PFSK-1 (cell line): Measurements from ENCODE around the gene NINJ2.
A peak's percentile ranks its signal among the peaks of the same experiment; 100 is the strongest.

Experiments used
- FOXP2 ChIP-seq: optimal IDR thresholded peaks from 2 replicates; pipeline ENCODE3; 2011; ENCODE audit warnings: borderline replicate concordance, control low read depth, inconsistent platforms; ENCODE audit not compliant: insufficient read depth; ENCODE audit errors: extremely low read length, extremely low read depth
- POLR2AphosphoS5 ChIP-seq: IDR thresholded peaks from 2 replicates; pipeline ENCODE4 v1.6.1; 2012; ENCODE audit warnings: low read depth, mild to moderate bottlenecking, control low read depth, low read length, moderate library complexity
- SIN3A ChIP-seq: IDR thresholded peaks from 2 replicates; pipeline ENCODE4 v1.6.1; 2012; ENCODE audit warnings: mild to moderate bottlenecking, low read length, moderate library complexity, borderline replicate concordance; ENCODE audit not compliant: insufficient read depth
- TAF1 ChIP-seq: IDR thresholded peaks from 2 replicates; pipeline ENCODE4 v1.6.1; 2012; ENCODE audit warnings: low read length, control low read depth, borderline replicate concordance; ENCODE audit not compliant: insufficient read depth
- TF ChIP-seq, protein P1 (sequence below), 2 experiments: IDR thresholded peaks; 2 replicates each; pipeline versions ENCODE4 v1.6.1 to v1.8.0; 2011 to 2012; ENCODE audit warnings: low read depth in 2 of 2, low read length in 2 of 2, control low read depth in 1 of 2, inconsistent platforms in 1 of 2, mild to moderate bottlenecking in 1 of 2, moderate library complexity in 1 of 2; ENCODE audit not compliant: insufficient read depth in 1 of 2

NINJ2 gene

DNA sequence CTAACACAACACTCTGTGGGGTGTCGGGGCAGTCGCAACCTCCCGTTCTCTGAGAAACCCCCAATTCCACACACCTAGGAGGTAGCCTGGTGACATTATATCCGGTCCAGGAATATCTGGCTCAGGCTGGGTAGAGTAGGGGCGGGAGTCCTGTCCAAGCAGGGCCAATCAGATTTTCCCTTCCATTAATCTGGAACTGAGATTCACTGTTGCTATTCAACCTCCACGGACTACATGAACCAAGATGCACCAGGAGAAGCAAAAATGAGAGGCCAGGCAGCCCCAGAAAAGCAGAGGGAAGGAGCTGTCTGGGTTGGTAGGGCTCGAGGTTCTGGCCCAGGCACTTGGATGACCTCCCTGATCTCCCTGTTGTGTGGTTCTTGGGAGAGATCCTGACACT is 51.0 kb downstream of the NINJ2 start:
- TF ChIP-seq TAF1 (no peak), SIN3A (no peak), POLR2AphosphoS5 (no peak), FOXP2 (no peak)
- TF ChIP-seq, protein P1, sequence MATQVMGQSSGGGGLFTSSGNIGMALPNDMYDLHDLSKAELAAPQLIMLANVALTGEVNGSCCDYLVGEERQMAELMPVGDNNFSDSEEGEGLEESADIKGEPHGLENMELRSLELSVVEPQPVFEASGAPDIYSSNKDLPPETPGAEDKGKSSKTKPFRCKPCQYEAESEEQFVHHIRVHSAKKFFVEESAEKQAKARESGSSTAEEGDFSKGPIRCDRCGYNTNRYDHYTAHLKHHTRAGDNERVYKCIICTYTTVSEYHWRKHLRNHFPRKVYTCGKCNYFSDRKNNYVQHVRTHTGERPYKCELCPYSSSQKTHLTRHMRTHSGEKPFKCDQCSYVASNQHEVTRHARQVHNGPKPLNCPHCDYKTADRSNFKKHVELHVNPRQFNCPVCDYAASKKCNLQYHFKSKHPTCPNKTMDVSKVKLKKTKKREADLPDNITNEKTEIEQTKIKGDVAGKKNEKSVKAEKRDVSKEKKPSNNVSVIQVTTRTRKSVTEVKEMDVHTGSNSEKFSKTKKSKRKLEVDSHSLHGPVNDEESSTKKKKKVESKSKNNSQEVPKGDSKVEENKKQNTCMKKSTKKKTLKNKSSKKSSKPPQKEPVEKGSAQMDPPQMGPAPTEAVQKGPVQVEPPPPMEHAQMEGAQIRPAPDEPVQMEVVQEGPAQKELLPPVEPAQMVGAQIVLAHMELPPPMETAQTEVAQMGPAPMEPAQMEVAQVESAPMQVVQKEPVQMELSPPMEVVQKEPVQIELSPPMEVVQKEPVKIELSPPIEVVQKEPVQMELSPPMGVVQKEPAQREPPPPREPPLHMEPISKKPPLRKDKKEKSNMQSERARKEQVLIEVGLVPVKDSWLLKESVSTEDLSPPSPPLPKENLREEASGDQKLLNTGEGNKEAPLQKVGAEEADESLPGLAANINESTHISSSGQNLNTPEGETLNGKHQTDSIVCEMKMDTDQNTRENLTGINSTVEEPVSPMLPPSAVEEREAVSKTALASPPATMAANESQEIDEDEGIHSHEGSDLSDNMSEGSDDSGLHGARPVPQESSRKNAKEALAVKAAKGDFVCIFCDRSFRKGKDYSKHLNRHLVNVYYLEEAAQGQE (IDR thresholded peaks at IDR 0.05; ENCODE audit: insufficient read depth in 1 of 2, low read depth in 2 of 2, low read length in 2 of 2): no peak

DNA sequence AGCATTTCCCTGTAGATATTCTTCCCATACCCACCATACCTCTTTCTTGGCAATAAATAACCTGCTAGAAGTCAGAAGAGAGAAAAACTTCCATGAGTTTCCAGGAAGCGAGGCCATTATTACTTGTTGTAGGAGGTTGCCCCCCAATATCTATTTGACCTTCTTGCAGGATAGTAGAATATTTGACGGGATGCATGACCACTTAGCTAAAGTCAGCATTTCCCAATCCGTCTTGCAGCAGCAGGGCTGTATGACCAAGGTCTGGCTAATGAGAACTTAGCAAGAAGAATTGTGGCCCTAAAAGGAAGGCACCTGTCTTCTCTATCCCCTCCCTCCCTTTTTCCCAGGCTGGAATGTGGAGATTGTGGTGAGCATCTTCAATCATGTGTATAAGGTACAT is 51.5 kb downstream of the NINJ2 start:
- no peak for TF ChIP-seq POLR2AphosphoS5
- TF ChIP-seq, protein P1 (IDR thresholded peaks at IDR 0.05; ENCODE audit: insufficient read depth in 1 of 2, low read depth in 2 of 2, low read length in 2 of 2): no peak
- TF ChIP-seq TAF1: no peak
- no peak for TF ChIP-seq FOXP2
- no peak for TF ChIP-seq SIN3A

DNA sequence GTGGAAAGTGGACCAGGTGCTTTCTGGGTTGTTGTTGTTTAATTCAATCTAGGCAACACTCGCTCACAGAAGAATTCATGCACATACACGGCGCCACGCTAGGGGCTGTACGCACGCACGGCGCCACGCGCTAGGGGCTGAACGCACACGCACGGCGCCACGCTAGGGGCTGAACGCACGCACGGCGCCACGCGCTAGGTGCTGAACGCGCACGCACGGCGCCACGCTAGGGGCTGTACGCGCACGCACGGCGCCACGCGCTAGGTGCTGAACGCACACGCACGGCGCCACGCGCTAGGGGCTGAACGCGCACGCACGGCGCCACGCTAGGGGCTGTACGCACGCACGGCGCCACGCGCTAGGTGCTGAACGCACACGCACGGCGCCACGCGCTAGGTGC is 54.3 kb downstream of the NINJ2 start:
- TF ChIP-seq POLR2AphosphoS5 (no peak), FOXP2 (no peak), TAF1 (no peak), SIN3A (no peak)

DNA sequence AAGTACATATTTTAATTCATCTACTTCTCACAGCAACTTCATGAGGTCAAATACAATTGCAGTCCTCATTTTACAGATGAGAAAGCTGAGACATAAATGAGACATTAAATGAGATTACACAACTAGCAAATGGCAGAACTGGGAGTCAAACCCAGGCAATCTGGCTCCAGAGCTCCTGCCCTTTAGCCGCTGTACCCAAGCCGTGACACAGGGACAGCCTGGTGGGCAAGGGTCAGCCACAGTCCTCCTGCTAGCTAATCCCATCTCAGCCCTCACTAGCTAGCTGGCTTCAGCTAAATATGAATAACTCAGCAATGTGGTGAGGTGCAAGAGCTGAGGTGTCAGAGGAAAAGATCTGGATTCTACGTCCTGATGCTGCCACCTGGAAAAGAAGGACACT is 54.8 kb downstream of the NINJ2 start:
- TF ChIP-seq, protein P1 (IDR thresholded peaks at IDR 0.05; ENCODE audit: insufficient read depth in 1 of 2, low read depth in 2 of 2, low read length in 2 of 2): no peak
- TF ChIP-seq SIN3A (no peak), TAF1 (no peak), FOXP2 (no peak), POLR2AphosphoS5 (no peak)

DNA sequence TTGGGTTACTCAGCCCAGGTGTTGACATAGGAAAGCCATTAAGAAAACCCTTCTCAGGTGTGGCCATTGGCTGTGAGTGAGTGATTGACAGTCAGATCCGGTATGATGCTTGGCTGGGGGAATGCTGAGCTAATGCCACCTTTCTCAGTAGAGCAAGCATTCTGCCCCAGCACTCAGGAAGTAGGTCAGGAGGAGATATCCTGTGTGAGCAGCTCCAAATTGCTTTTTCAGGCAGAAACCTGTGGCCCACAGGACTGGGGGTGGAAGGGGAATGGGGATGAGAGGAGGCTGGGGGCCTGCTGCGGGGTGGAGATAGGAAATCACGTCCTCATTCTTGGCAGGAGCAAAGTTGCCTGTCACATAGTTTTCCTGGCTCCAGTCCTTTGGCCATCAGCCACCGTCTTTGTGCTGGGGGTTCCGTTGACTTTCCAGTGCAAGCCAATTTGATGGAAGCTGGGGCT is 55.7 kb downstream of the NINJ2 start:
- no peak for TF ChIP-seq POLR2AphosphoS5
- TF ChIP-seq, protein P1 (IDR thresholded peaks at IDR 0.05; ENCODE audit: insufficient read depth in 1 of 2, low read depth in 2 of 2, low read length in 2 of 2): 0 out of 4 replicates have a peak, but pooled peaks of 1 of the 2 experiments have one; percentile 26
